ENCODE data around the gene URI1. TPM values are rescaled to one million over a fixed set of nuclear protein-coding genes. Genes with fewer than 3 reads are reported as not detected.

Gene URI1
- total RNA-seq, 1 experiment from 2014 or later = 71.0 TPM

DNA sequence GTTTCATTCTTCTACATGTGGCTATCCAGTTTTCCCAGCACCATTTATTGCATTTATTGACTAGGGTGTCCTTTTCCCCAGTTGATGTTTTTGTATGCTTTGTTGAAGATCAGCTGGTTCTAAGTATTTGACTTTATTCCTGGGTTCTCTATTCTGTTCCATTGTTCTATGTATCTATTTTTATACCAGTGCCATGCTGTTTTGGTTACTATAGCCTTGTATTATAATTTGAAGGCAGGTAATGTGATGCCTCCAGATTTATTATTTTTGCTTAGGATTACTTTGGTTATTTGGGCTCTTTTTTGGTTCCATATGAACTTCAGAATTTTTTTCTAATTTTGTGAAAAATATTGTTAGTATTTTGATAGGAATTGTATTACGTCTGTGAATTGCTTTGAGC, 80.6 kb downstream of the URI1 start:
- in situ Hi-C loops (cut with HindIII; ENCODE audit: low pct_unique_long_range_greater_than_20kb, low sequenced_read_pairs) = no loop called here
- DNase-seq (ENCODE audit: low read depth, low spot score) (no peak), ATAC-seq (no peak)
- ChIA-PET CTCF (interaction anchor here (0.5 kb wide), 1 partner anchor 24 kb away, joined by 3 read pairs; no protein-coding TSS in a partner anchor), POLR2A (no interaction called here)
- H3K9me3 ChIP-seq (ENCODE audit: control insufficient read depth, insufficient read depth, low read depth, low read length) = no peaks in the 10 kb centered on the region
- intact Hi-C loops (cut with micrococcal nuclease; ENCODE audit: unreplicated experiment) = no loop called here
- BruUV-seq (replicated peaks) = no TSS peak
- H3K36me3 ChIP-seq (ENCODE audit: control insufficient read depth, insufficient read depth, low read length) = no peaks in the 10 kb centered on the region; the same call in 1 of the 2 replicates
- no peak overlapping the region for H3K4me3 ChIP-seq (ENCODE audit: low read depth in 2 of 2, low read length in 2 of 2)
- H3K4me1 ChIP-seq (ENCODE audit: control insufficient read depth, insufficient read depth, low read length) = no peaks in the 10 kb centered on the region
- H3K27me3 ChIP-seq (ENCODE audit: control insufficient read depth, insufficient read depth, low read length) = no peaks in the 10 kb centered on the region
- no peak overlapping the region for H3K27ac ChIP-seq (ENCODE audit: low read length)
- TF ChIP-seq, protein P1, sequence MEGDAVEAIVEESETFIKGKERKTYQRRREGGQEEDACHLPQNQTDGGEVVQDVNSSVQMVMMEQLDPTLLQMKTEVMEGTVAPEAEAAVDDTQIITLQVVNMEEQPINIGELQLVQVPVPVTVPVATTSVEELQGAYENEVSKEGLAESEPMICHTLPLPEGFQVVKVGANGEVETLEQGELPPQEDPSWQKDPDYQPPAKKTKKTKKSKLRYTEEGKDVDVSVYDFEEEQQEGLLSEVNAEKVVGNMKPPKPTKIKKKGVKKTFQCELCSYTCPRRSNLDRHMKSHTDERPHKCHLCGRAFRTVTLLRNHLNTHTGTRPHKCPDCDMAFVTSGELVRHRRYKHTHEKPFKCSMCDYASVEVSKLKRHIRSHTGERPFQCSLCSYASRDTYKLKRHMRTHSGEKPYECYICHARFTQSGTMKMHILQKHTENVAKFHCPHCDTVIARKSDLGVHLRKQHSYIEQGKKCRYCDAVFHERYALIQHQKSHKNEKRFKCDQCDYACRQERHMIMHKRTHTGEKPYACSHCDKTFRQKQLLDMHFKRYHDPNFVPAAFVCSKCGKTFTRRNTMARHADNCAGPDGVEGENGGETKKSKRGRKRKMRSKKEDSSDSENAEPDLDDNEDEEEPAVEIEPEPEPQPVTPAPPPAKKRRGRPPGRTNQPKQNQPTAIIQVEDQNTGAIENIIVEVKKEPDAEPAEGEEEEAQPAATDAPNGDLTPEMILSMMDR (IDR thresholded peaks at IDR 0.05) = no peak
- TF ChIP-seq POLR2AphosphoS5 (IDR thresholded peaks at IDR 0.05; ENCODE audit: low read depth, low read length) (no peak), SIN3A (IDR thresholded peaks at IDR 0.05; ENCODE audit: borderline replicate concordance, insufficient read depth, low read depth, low read length) (no peak)
- TF ChIP-seq, protein P2, sequence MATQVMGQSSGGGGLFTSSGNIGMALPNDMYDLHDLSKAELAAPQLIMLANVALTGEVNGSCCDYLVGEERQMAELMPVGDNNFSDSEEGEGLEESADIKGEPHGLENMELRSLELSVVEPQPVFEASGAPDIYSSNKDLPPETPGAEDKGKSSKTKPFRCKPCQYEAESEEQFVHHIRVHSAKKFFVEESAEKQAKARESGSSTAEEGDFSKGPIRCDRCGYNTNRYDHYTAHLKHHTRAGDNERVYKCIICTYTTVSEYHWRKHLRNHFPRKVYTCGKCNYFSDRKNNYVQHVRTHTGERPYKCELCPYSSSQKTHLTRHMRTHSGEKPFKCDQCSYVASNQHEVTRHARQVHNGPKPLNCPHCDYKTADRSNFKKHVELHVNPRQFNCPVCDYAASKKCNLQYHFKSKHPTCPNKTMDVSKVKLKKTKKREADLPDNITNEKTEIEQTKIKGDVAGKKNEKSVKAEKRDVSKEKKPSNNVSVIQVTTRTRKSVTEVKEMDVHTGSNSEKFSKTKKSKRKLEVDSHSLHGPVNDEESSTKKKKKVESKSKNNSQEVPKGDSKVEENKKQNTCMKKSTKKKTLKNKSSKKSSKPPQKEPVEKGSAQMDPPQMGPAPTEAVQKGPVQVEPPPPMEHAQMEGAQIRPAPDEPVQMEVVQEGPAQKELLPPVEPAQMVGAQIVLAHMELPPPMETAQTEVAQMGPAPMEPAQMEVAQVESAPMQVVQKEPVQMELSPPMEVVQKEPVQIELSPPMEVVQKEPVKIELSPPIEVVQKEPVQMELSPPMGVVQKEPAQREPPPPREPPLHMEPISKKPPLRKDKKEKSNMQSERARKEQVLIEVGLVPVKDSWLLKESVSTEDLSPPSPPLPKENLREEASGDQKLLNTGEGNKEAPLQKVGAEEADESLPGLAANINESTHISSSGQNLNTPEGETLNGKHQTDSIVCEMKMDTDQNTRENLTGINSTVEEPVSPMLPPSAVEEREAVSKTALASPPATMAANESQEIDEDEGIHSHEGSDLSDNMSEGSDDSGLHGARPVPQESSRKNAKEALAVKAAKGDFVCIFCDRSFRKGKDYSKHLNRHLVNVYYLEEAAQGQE (IDR thresholded peaks at IDR 0.05; ENCODE audit: insufficient read depth in 1 of 2, low read depth in 2 of 2, low read length in 1 of 2) = no peak

DNA sequence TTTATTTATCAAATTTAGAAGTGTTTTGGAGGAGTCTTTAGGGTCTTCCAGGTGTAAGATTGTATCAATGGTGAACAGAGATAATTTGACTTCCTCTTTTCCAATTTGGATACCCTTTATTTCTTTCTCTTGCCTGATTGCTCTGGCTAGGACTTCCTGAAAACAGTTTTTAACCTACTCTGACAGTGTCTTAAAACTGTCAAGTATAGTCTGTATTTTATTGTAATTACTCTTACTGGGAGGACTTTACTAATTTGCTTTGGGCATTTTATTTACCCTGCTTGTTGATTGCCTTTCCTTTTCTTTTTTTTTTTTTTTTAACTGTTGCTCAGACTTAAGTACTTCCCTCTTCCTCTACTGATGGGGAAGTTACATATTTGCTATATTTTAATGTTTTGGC, 81.3 kb downstream of the URI1 start:
- ATAC-seq = no peak
- H3K4me1 ChIP-seq (ENCODE audit: control insufficient read depth, insufficient read depth, low read length) = no peaks in the 10 kb centered on the region; the same call in 1 of the 2 replicates
- H3K27ac ChIP-seq (ENCODE audit: low read length) = no peak overlapping the region
- H3K27me3 ChIP-seq (ENCODE audit: control insufficient read depth, insufficient read depth, low read length) = no peaks in the 10 kb centered on the region
- BruUV-seq (replicated peaks) = no TSS peak
- POLR2A ChIA-PET = no interaction called here
- in situ Hi-C loops (cut with HindIII; ENCODE audit: low pct_unique_long_range_greater_than_20kb, low sequenced_read_pairs) = no loop called here
- CTCF ChIA-PET = no interaction called here
- no peak for TF ChIP-seq TCF7L2 (IDR thresholded peaks at IDR 0.05; ENCODE audit: low read depth, low read length)
- TF ChIP-seq, protein P2 (IDR thresholded peaks at IDR 0.05; ENCODE audit: insufficient read depth in 1 of 2, low read depth in 2 of 2, low read length in 1 of 2) = no peak
- TF ChIP-seq, protein P1 (IDR thresholded peaks at IDR 0.05) = no peak
- TF ChIP-seq POLR2AphosphoS5 (IDR thresholded peaks at IDR 0.05; ENCODE audit: low read depth, low read length) = no peak
- no peak for TF ChIP-seq SIN3A (IDR thresholded peaks at IDR 0.05; ENCODE audit: borderline replicate concordance, insufficient read depth, low read depth, low read length)
- H3K9me3 ChIP-seq (ENCODE audit: control insufficient read depth, insufficient read depth, low read depth, low read length) = no peaks in the 10 kb centered on the region
- H3K4me3 ChIP-seq (ENCODE audit: low read depth in 2 of 2, low read length in 2 of 2) = no peak overlapping the region
- H3K36me3 ChIP-seq (ENCODE audit: control insufficient read depth, insufficient read depth, low read length) = no peaks in the 10 kb centered on the region
- intact Hi-C loops (cut with micrococcal nuclease; ENCODE audit: unreplicated experiment) = no loop called here
- DNase-seq (ENCODE audit: low read depth, low spot score) = no peak
